Activated CD8-positive, alpha-beta memory T cell treated with anti-CD3 and anti-CD28 coated beads, Interleukin-2, amount 50 U/mL, for 1 hour (primary cell): Measurements from ENCODE around the gene CDC42EP2.

Experiments used
- DNase-seq: peaks from one replicate; pipeline ENCODE4 v3.0.0-alpha.2; 2020; ENCODE audit errors: extremely low read depth

Gene CDC42EP2

GRCh38 chr11:65355776-65356393, 41.2 kb downstream of the CDC42EP2 start:
- DNase-seq = no peak

GRCh38 chr11:65356394-65356972, 41.8 kb downstream of the CDC42EP2 start:
- DNase-seq = no peak

- no peak for DNase-seq
These were observed 43.2 kb downstream of the CDC42EP2 start for GRCh38 chr11:65357856-65358356.

- no peak for DNase-seq
These were observed 47.8 kb downstream of the CDC42EP2 start for GRCh38 chr11:65362320-65362931.

- no peak for DNase-seq
These were observed 48.3 kb downstream of the CDC42EP2 start for GRCh38 chr11:65362966-65363365.

DNA sequence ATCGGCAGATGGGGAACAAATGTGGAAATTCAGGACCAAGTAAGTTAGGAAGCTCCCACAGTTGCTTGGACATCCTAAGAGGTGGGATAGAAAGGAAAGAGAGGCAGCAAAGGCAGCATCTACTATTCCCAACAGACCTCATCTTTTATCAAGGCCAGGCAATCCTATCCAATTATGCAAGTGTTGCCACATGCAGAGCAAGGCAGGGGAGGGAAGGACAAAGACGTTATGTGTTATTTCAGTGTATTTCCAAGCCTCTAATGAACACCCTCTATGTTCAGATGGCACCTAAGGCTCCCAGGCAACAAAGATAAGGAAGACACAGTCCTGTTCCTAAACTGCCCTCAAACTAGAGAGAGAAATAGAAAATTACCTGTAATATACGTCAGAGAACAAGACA, 49.1 kb downstream of the CDC42EP2 start:
- DNase-seq = no peak

DNA sequence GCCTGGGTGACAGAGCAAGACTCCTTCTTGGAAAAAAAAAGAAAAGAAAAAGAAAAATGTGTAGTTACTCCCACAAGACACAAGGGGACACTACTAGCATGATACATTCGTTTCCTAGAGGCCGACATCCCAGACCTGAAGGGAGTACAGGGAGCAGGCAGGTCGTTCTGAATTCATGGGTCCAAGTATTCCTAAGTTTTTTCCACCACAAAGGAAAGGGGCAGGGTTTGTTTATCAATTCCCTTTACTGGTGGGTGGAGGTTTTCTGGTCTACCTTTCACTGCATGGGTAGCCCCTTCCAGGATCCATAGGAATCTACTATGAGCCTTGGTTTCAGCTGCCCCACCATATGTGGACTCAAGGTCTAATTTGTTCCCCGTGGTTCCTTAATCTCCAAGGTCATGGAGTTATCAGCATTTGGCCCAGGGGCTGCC, 51.7 kb downstream of the CDC42EP2 start:
- no peak for DNase-seq

DNA sequence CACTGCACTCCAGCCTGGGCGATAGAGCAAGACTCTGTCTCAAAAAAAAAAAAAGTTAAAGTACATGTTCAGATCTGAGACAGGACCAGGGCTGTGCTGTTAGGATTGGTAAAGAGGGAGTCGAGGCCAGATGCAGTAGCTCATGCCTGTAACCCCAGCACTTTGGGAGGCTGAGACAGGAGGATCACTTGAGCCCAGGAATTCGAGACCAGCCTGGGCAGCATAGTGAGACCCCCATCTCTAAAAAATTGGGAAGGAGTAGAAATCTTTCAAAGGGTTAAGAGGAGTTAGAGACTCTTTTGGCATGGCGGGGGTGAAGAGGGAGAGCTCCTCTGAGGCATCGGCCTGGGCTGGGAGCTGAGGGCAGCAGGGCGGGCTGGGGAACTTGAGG, 56.0 kb downstream of the CDC42EP2 start:
- DNase-seq = no peak
